ENCODE results near the gene HCN3.

DNA sequence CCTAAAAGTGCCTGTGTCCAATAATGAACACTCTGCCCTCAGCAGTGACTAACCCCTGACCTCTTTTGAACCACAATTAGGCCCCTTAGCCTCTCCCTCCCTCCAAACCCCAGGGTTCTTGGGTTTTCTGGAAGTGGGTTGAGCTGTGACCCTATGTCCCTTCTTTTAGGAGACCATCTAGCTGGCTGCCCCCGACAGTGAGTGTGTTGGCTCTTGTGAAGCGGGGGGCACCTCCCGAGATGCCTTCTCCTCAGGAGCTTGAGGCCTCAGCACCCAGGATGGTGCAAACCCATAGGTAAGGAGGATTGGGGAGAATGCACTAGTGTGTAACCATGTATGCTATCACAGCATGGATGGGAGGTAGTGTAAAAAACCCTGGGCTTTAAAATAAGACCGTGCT lies 50.7 kb downstream of the HCN3 start:
- TF ChIP-seq, protein P1, sequence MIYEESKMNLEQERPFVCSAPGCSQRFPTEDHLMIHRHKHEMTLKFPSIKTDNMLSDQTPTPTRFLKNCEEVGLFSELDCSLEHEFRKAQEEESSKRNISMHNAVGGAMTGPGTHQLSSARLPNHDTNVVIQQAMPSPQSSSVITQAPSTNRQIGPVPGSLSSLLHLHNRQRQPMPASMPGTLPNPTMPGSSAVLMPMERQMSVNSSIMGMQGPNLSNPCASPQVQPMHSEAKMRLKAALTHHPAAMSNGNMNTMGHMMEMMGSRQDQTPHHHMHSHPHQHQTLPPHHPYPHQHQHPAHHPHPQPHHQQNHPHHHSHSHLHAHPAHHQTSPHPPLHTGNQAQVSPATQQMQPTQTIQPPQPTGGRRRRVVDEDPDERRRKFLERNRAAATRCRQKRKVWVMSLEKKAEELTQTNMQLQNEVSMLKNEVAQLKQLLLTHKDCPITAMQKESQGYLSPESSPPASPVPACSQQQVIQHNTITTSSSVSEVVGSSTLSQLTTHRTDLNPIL (CRISPR knock-in tag; IDR thresholded peaks at IDR 0.05; ENCODE audit: low read depth): no peak
- TF ChIP-seq ZFP30 (CRISPR knock-in tag; IDR thresholded peaks at IDR 0.05) (no peak), POU6F1 (CRISPR knock-in tag; IDR thresholded peaks at IDR 0.05; ENCODE audit: borderline replicate concordance, low read depth) (no peak), ZNF8 (CRISPR knock-in tag; IDR thresholded peaks at IDR 0.05) (no peak), ZNF70 (CRISPR knock-in tag; IDR thresholded peaks at IDR 0.05) (no peak), ARNTL (CRISPR knock-in tag; IDR thresholded peaks at IDR 0.05; ENCODE audit: borderline replicate concordance, low read depth) (no peak), ZC3H10 (CRISPR knock-in tag; IDR thresholded peaks at IDR 0.05) (no peak)

All from SK-N-SH treated with all-trans-retinoic acid at 6 μM for 48 hours (cell line).